Measurements from ENCODE around the gene NIPSNAP3A.

Gene NIPSNAP3A

DNA sequence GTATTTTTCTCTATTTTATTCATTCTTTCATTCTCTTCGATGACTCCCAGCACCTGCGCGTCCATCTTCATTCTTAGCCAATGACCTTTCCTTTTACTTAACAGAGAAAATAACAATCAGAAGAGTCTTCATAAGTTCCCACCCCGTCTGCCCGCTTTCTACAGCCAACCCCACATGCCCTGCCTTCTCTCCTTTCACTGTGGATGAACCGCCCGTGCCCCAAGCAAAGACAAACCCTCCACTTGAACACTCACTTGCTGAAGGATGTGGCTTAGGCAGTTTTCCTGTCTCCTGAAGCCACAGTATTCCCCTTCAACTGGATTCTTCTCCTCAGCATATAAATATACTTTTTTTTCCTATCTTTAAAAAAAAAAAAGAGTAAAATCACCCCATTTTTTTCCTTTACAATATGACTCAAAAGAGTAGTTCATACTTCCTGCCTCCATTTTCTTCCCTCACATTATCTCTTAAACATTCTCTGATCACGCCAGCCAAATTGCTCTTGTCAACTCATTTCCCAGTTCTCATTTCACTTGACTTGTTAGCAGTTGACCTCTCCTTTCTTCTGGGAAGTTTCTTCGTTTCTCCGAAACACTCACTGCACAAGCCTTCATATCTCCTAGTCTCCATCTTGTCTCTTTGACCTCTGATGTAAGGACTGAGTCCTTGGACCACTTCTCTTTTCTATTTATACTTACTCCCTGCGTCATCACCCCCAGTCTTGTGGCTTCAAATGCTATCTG, 27.5 kb downstream of the NIPSNAP3A start:
- peak; percentile 87 for DNase-seq (ENCODE audit: low read depth)
- H3K4me3 ChIP-seq (ENCODE audit: low read depth, low read length) = peak overlapping the region; percentile 72
- no peak for TF ChIP-seq MYC (IDR thresholded peaks at IDR 0.05; ENCODE audit: low read depth, low read length)
- TF ChIP-seq, protein P1, sequence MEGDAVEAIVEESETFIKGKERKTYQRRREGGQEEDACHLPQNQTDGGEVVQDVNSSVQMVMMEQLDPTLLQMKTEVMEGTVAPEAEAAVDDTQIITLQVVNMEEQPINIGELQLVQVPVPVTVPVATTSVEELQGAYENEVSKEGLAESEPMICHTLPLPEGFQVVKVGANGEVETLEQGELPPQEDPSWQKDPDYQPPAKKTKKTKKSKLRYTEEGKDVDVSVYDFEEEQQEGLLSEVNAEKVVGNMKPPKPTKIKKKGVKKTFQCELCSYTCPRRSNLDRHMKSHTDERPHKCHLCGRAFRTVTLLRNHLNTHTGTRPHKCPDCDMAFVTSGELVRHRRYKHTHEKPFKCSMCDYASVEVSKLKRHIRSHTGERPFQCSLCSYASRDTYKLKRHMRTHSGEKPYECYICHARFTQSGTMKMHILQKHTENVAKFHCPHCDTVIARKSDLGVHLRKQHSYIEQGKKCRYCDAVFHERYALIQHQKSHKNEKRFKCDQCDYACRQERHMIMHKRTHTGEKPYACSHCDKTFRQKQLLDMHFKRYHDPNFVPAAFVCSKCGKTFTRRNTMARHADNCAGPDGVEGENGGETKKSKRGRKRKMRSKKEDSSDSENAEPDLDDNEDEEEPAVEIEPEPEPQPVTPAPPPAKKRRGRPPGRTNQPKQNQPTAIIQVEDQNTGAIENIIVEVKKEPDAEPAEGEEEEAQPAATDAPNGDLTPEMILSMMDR (IDR thresholded peaks at IDR 0.05; ENCODE audit: low read depth, low read length) = no peak
- TF ChIP-seq POLR2A (IDR thresholded peaks at IDR 0.05; ENCODE audit: extremely low read depth, insufficient read length) = peak; percentile 62
- TF ChIP-seq, protein P2, sequence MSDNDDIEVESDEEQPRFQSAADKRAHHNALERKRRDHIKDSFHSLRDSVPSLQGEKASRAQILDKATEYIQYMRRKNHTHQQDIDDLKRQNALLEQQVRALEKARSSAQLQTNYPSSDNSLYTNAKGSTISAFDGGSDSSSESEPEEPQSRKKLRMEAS (IDR thresholded peaks at IDR 0.05; ENCODE audit: low read depth, low read length) = no peak

DNA sequence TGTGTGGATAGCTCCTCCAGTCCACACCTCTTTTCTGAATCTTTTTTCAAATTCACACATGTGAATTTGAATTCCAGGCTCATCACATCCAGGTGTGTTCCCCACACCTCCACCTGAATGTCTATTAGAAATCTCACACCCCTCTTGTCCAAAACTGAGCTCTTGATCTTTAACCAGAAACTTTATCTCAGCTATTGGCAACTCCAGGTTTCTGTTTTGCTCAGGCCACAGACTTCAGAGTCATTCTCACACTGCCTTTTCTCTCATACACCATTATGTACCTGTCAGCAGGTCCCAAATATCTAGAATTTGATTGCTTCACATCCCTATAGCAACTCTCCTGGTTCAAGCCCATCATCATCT, 28.1 kb downstream of the NIPSNAP3A start:
- TF ChIP-seq POLR2A (IDR thresholded peaks at IDR 0.05; ENCODE audit: extremely low read depth, insufficient read length) (no peak), MYC (IDR thresholded peaks at IDR 0.05; ENCODE audit: low read depth, low read length) (no peak)
- TF ChIP-seq, protein P1 (IDR thresholded peaks at IDR 0.05; ENCODE audit: low read depth, low read length) = no peak
- TF ChIP-seq, protein P2 (IDR thresholded peaks at IDR 0.05; ENCODE audit: low read depth, low read length) = no peak
- DNase-seq (ENCODE audit: low read depth) = no peak
- H3K4me3 ChIP-seq (ENCODE audit: low read depth, low read length) = peak overlapping the region; percentile 72

DNA sequence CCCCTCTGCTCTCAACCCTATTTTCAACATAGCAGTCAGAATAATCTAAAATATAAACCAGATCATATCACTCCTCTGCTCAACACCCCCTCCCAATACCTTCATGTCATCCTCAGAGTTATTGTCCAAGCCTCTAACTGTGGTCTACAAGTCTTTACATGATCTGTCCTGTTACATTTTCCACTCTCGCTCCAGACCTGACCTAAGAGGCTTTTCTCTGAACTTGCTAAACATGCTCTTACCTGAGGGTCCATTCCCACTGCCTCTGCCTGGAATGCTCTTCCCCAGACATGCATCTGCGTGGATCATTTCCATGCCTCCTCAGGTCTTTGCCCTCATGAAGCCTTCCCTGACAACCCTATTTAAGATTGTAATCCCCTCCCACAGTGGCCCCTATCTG, 28.5 kb downstream of the NIPSNAP3A start:
- H3K4me3 ChIP-seq (ENCODE audit: low read depth, low read length) = no peak overlapping the region
- TF ChIP-seq POLR2A (IDR thresholded peaks at IDR 0.05; ENCODE audit: extremely low read depth, insufficient read length) = no peak
- no peak for TF ChIP-seq MYC (IDR thresholded peaks at IDR 0.05; ENCODE audit: low read depth, low read length)
- no peak for DNase-seq (ENCODE audit: low read depth)

DNA sequence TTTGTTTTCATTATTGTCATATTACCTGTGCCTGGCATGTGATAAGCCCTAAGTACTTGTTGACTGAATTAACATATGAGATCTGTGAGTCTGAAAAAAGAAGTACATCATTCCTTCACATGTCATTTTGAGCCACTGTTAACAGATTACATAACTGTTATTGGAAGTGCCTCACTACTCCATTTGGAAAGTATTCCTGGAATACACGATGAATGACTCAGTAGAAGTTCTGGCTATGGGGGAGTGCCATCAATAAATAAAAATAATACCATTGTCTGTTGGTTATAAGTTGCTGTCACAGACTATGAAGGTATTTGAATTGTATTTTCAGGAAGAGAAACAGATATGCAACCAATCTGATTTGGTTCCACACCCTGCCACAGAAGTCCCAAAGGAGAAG, 29.3 kb downstream of the NIPSNAP3A start:
- DNase-seq (ENCODE audit: low read depth) = no peak
- H3K4me3 ChIP-seq (ENCODE audit: low read depth, low read length) = no peak overlapping the region
- TF ChIP-seq POLR2A (IDR thresholded peaks at IDR 0.05; ENCODE audit: extremely low read depth, insufficient read length) (no peak), MYC (IDR thresholded peaks at IDR 0.05; ENCODE audit: low read depth, low read length) (no peak)
- TF ChIP-seq, protein P2 (IDR thresholded peaks at IDR 0.05; ENCODE audit: low read depth, low read length) = no peak
- TF ChIP-seq, protein P1 (IDR thresholded peaks at IDR 0.05; ENCODE audit: low read depth, low read length) = no peak

DNA sequence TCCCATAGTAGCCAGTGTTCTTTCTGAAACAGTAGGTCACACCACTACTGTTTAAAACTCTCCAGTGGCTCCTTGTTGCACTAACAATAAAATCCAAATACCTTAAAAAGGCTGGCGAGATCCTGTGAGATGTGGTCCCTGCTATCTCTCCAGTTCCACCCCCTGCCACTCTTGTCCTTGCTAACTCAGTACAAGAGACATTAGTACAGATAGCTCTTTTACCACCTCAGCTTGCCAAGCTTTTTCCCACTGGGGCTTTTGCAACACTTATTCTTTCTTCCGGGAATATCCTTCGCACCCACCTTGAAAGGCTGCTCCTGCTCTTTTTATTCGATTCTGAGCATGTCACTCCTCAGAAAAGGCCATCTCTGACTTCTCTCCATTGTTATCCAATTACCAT, 31.3 kb downstream of the NIPSNAP3A start:
- TF ChIP-seq, protein P1 (IDR thresholded peaks at IDR 0.05; ENCODE audit: low read depth, low read length) = no peak
- TF ChIP-seq MYC (IDR thresholded peaks at IDR 0.05; ENCODE audit: low read depth, low read length) (no peak), POLR2A (IDR thresholded peaks at IDR 0.05; ENCODE audit: extremely low read depth, insufficient read length) (no peak)
- TF ChIP-seq, protein P2 (IDR thresholded peaks at IDR 0.05; ENCODE audit: low read depth, low read length) = no peak
- no peak for DNase-seq (ENCODE audit: low read depth)
- H3K4me3 ChIP-seq (ENCODE audit: low read depth, low read length) = no peak overlapping the region

DNA sequence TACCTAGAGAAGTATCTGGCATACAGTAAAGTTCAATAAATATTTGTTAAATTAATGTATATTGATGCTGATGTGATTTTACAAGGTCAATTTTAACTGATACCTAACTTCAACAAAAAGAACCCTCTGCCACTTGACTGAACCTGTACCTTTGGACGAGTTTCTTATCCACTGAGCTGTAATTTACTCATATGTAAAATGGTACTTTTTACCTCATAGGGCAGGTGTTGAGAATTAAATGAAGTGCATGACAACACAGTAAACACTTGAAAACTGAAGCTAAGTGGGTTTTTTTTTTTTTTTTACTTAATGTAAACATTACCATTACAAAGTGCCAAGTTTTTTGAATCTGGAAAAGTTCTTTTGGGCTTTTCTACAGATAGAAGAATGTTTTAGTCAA, 31.9 kb downstream of the NIPSNAP3A start:
- TF ChIP-seq, protein P1 (IDR thresholded peaks at IDR 0.05; ENCODE audit: low read depth, low read length) = no peak
- no peak for TF ChIP-seq MYC (IDR thresholded peaks at IDR 0.05; ENCODE audit: low read depth, low read length)
- TF ChIP-seq, protein P2 (IDR thresholded peaks at IDR 0.05; ENCODE audit: low read depth, low read length) = no peak
- no peak for TF ChIP-seq POLR2A (IDR thresholded peaks at IDR 0.05; ENCODE audit: extremely low read depth, insufficient read length)
- no peak overlapping the region for H3K4me3 ChIP-seq (ENCODE audit: low read depth, low read length)
- DNase-seq (ENCODE audit: low read depth) = no peak
